ENCODE results near the gene CNKSR2.

The CNKSR2 gene

GRCh38 chrX:21612154-21612553, 237.9 kb downstream of the CNKSR2 start:
- Histone ChIP-seq H3K9me3 (ENCODE audit: control insufficient read depth in 1 of 2, low read length in 2 of 2) (no peaks in the 10 kb centered on the region), H3K4me1 (ENCODE audit: control insufficient read depth in 1 of 2, insufficient read depth in 2 of 2, low read length in 2 of 2) (no peaks in the 10 kb centered on the region), H3K27ac (ENCODE audit: low read length) (no peak overlapping the region), H3K27me3 (ENCODE audit: low read depth, low read length) (no peaks in the 10 kb centered on the region), H3K4me3 (ENCODE audit: low read depth in 1 of 2, low read length in 2 of 2) (no peak overlapping the region), H3K36me3 (ENCODE audit: control insufficient read depth in 1 of 2, insufficient read depth in 2 of 2, low read length in 2 of 2) (no peaks in the 10 kb centered on the region)

GRCh38 chrX:21616386-21616785, 242.2 kb downstream of the CNKSR2 start:
- Histone ChIP-seq H3K9me3 (ENCODE audit: control insufficient read depth in 1 of 2, low read length in 2 of 2) (no peaks in the 10 kb centered on the region), H3K4me3 (ENCODE audit: low read depth in 1 of 2, low read length in 2 of 2) (no peak overlapping the region), H3K4me1 (ENCODE audit: control insufficient read depth in 1 of 2, insufficient read depth in 2 of 2, low read length in 2 of 2) (no peaks in the 10 kb centered on the region), H3K27ac (ENCODE audit: low read length) (no peak overlapping the region), H3K36me3 (ENCODE audit: control insufficient read depth in 1 of 2, insufficient read depth in 2 of 2, low read length in 2 of 2) (no peaks in the 10 kb centered on the region), H3K27me3 (ENCODE audit: low read depth, low read length) (no peaks in the 10 kb centered on the region)

- H3K4me3 ChIP-seq (ENCODE audit: low read depth in 1 of 2, low read length in 2 of 2): no peak overlapping the region
- no peaks in the 10 kb centered on the region for H3K9me3 ChIP-seq (ENCODE audit: control insufficient read depth in 1 of 2, low read length in 2 of 2)
- no peaks in the 10 kb centered on the region for H3K4me1 ChIP-seq (ENCODE audit: control insufficient read depth in 1 of 2, insufficient read depth in 2 of 2, low read length in 2 of 2)
- no peak overlapping the region for H3K27ac ChIP-seq (ENCODE audit: low read length)
- H3K36me3 ChIP-seq (ENCODE audit: control insufficient read depth in 1 of 2, insufficient read depth in 2 of 2, low read length in 2 of 2): no peaks in the 10 kb centered on the region
- H3K27me3 ChIP-seq (ENCODE audit: low read depth, low read length): no peaks in the 10 kb centered on the region
These were observed 246.0 kb downstream of the CNKSR2 start for GRCh38 chrX:21620234-21620633.

- H3K36me3 ChIP-seq (ENCODE audit: control insufficient read depth in 1 of 2, insufficient read depth in 2 of 2, low read length in 2 of 2): no peaks in the 10 kb centered on the region
- no peak overlapping the region for H3K27ac ChIP-seq (ENCODE audit: low read length)
- no peaks in the 10 kb centered on the region for H3K9me3 ChIP-seq (ENCODE audit: control insufficient read depth in 1 of 2, low read length in 2 of 2)
- no peaks in the 10 kb centered on the region for H3K4me1 ChIP-seq (ENCODE audit: control insufficient read depth in 1 of 2, insufficient read depth in 2 of 2, low read length in 2 of 2)
- no peak overlapping the region for H3K4me3 ChIP-seq (ENCODE audit: low read depth in 1 of 2, low read length in 2 of 2)
- H3K27me3 ChIP-seq (ENCODE audit: low read depth, low read length): no peaks in the 10 kb centered on the region
These were observed 249.7 kb downstream of the CNKSR2 start for GRCh38 chrX:21623778-21624501.

GRCh38 chrX:21632027-21632426, 257.8 kb downstream of the CNKSR2 start:
- no peaks in the 10 kb centered on the region for H3K4me1 ChIP-seq (ENCODE audit: control insufficient read depth in 1 of 2, insufficient read depth in 2 of 2, low read length in 2 of 2)
- no peaks in the 10 kb centered on the region for H3K9me3 ChIP-seq (ENCODE audit: control insufficient read depth in 1 of 2, low read length in 2 of 2)
- no peak overlapping the region for H3K4me3 ChIP-seq (ENCODE audit: low read depth in 1 of 2, low read length in 2 of 2)
- H3K36me3 ChIP-seq (ENCODE audit: control insufficient read depth in 1 of 2, insufficient read depth in 2 of 2, low read length in 2 of 2): no peaks in the 10 kb centered on the region
- no peaks in the 10 kb centered on the region for H3K27me3 ChIP-seq (ENCODE audit: low read depth, low read length)
- H3K27ac ChIP-seq (ENCODE audit: low read length): no peak overlapping the region

- H3K36me3 ChIP-seq (ENCODE audit: control insufficient read depth in 1 of 2, insufficient read depth in 2 of 2, low read length in 2 of 2): no peaks in the 10 kb centered on the region
- H3K4me3 ChIP-seq (ENCODE audit: low read depth in 1 of 2, low read length in 2 of 2): no peak overlapping the region
- no peaks in the 10 kb centered on the region for H3K9me3 ChIP-seq (ENCODE audit: control insufficient read depth in 1 of 2, low read length in 2 of 2)
- H3K27ac ChIP-seq (ENCODE audit: low read length): no peak overlapping the region
- H3K27me3 ChIP-seq (ENCODE audit: low read depth, low read length): no peaks in the 10 kb centered on the region
- H3K4me1 ChIP-seq (ENCODE audit: control insufficient read depth in 1 of 2, insufficient read depth in 2 of 2, low read length in 2 of 2): no peaks in the 10 kb centered on the region
These were observed 264.1 kb downstream of the CNKSR2 start for GRCh38 chrX:21638311-21638710.

- Histone ChIP-seq H3K4me3 (ENCODE audit: low read depth in 1 of 2, low read length in 2 of 2) (no peak overlapping the region), H3K9me3 (ENCODE audit: control insufficient read depth in 1 of 2, low read length in 2 of 2) (no peaks in the 10 kb centered on the region), H3K27me3 (ENCODE audit: low read depth, low read length) (no peaks in the 10 kb centered on the region), H3K27ac (ENCODE audit: low read length) (no peak overlapping the region), H3K36me3 (ENCODE audit: control insufficient read depth in 1 of 2, insufficient read depth in 2 of 2, low read length in 2 of 2) (no peaks in the 10 kb centered on the region), H3K4me1 (ENCODE audit: control insufficient read depth in 1 of 2, insufficient read depth in 2 of 2, low read length in 2 of 2) (no peaks in the 10 kb centered on the region)
These were observed 265.6 kb downstream of the CNKSR2 start for GRCh38 chrX:21639775-21640174.

- no peaks in the 10 kb centered on the region for H3K36me3 ChIP-seq (ENCODE audit: control insufficient read depth in 1 of 2, insufficient read depth in 2 of 2, low read length in 2 of 2)
- no peak overlapping the region for H3K27ac ChIP-seq (ENCODE audit: low read length)
- H3K4me1 ChIP-seq (ENCODE audit: control insufficient read depth in 1 of 2, insufficient read depth in 2 of 2, low read length in 2 of 2): no peaks in the 10 kb centered on the region
These were observed 271.2 kb downstream of the CNKSR2 start for GRCh38 chrX:21645431-21645830.

GRCh38 chrX:21645886-21646285, 271.7 kb downstream of the CNKSR2 start:
- Histone ChIP-seq H3K4me3 (ENCODE audit: low read depth in 1 of 2, low read length in 2 of 2) (no peak overlapping the region), H3K27me3 (ENCODE audit: low read depth, low read length) (no peaks in the 10 kb centered on the region), H3K36me3 (ENCODE audit: control insufficient read depth in 1 of 2, insufficient read depth in 2 of 2, low read length in 2 of 2) (no peaks in the 10 kb centered on the region), H3K4me1 (ENCODE audit: control insufficient read depth in 1 of 2, insufficient read depth in 2 of 2, low read length in 2 of 2) (no peaks in the 10 kb centered on the region), H3K9me3 (ENCODE audit: control insufficient read depth in 1 of 2, low read length in 2 of 2) (no peaks in the 10 kb centered on the region), H3K27ac (ENCODE audit: low read length) (no peak overlapping the region)

More at GRCh38 chrX:21645431-21645830, 271.2 kb downstream of the CNKSR2 start:
- Histone ChIP-seq H3K4me3 (ENCODE audit: low read depth in 1 of 2, low read length in 2 of 2) (no peak overlapping the region), H3K9me3 (ENCODE audit: control insufficient read depth in 1 of 2, low read length in 2 of 2) (no peaks in the 10 kb centered on the region), H3K27me3 (ENCODE audit: low read depth, low read length) (no peaks in the 10 kb centered on the region)

- H3K9me3 ChIP-seq (ENCODE audit: control insufficient read depth in 1 of 2, low read length in 2 of 2): no peaks in the 10 kb centered on the region
- H3K4me3 ChIP-seq (ENCODE audit: low read depth in 1 of 2, low read length in 2 of 2): peak overlapping the region in 1 of 2 donors; percentile 40
- H3K4me1 ChIP-seq (ENCODE audit: control insufficient read depth in 1 of 2, insufficient read depth in 2 of 2, low read length in 2 of 2): no peaks in the 10 kb centered on the region
- no peaks in the 10 kb centered on the region for H3K36me3 ChIP-seq (ENCODE audit: control insufficient read depth in 1 of 2, insufficient read depth in 2 of 2, low read length in 2 of 2)
- no peaks in the 10 kb centered on the region for H3K27me3 ChIP-seq (ENCODE audit: low read depth, low read length)
- no peak overlapping the region for H3K27ac ChIP-seq (ENCODE audit: low read length)
These were observed 281.8 kb downstream of the CNKSR2 start for GRCh38 chrX:21655901-21656586.

GRCh38 chrX:21656587-21657317, 282.5 kb downstream of the CNKSR2 start:
- Histone ChIP-seq H3K36me3 (ENCODE audit: control insufficient read depth in 1 of 2, insufficient read depth in 2 of 2, low read length in 2 of 2) (no peaks in the 10 kb centered on the region), H3K4me1 (ENCODE audit: control insufficient read depth in 1 of 2, insufficient read depth in 2 of 2, low read length in 2 of 2) (no peaks in the 10 kb centered on the region), H3K27me3 (ENCODE audit: low read depth, low read length) (no peaks in the 10 kb centered on the region), H3K9me3 (ENCODE audit: control insufficient read depth in 1 of 2, low read length in 2 of 2) (no peaks in the 10 kb centered on the region), H3K4me3 (ENCODE audit: low read depth in 1 of 2, low read length in 2 of 2) (peak overlapping the region in 1 of 2 donors; percentile 40), H3K27ac (ENCODE audit: low read length) (no peak overlapping the region)
